Cardiac fibroblast (primary cell): ENCODE results near the gene BBS12.

Source experiments
- DNase-seq, 2 donors: peaks; one replicate each; pipeline versions ENCODE4 v3.0.0 to v3.0.0-alpha.2; 2010; ENCODE audit warnings: low read depth in 2 of 2
- H3K4me3 ChIP-seq, 2 donors: replicated peaks in 1 of 2; 1 replicate in 1 of 2; 2 replicates in 1 of 2; pipeline ENCODE4 v1.5.1; 2011; ENCODE audit warnings: low read depth in 2 of 2, low read length in 2 of 2, mild to moderate bottlenecking in 2 of 2, moderate library complexity in 1 of 2
- CTCF ChIP-seq: IDR thresholded peaks from one replicate; pipeline ENCODE4 v1.5.1; 2011; ENCODE audit warnings: low read depth, mild to moderate bottlenecking, low read length, inconsistent platforms

BBS12 gene

DNA sequence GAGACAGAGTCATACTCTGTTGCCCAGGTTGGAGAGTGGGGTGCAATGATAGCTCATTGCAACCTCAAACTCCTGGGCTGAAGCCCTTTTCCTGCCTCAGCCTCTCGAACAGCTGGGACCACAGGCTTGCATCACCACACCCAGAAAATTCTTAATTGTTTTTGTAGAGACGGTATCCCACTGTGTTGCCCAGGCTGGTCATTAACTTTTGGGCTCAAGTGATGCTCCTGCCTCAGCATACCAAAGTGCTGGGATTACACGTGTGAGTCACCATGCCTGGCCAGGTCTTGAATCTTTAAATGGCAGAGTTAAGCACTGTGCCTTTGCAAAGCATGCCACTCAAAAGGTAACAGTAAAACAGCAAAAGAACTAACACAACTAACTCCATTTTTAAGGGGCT lies 28.6 kb upstream of the BBS12 start:
- DNase-seq, result no peak
- no peak for TF ChIP-seq CTCF
- H3K4me3 ChIP-seq, result no peak overlapping the region

DNA sequence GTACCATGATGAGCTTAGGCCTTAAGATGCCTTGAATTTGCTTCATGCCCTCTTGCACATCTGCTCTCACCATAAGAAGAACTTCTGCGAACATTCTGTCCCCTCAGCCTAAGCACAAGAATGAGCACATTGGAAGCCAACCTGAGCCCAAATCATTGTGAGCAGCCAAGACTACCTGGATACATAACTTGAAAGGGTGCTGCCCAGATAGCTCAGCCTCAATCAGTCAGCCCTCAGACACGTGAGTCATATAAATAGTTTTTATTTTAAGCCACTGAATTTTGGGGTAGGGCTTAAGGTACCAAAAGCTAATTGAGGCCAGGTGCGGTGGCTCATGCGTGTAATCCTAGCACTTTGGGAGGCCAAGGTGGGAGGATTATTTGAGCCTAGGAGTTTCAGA lies 27.5 kb upstream of the BBS12 start:
- H3K4me3 ChIP-seq, result no peak overlapping the region
- TF ChIP-seq CTCF, result no peak
- DNase-seq, result no peak

GRCh38 chr4:122705547-122706117 lies 26.9 kb upstream of the BBS12 start:
- no peak for DNase-seq
- no peak overlapping the region for H3K4me3 ChIP-seq
- no peak for TF ChIP-seq CTCF

DNA sequence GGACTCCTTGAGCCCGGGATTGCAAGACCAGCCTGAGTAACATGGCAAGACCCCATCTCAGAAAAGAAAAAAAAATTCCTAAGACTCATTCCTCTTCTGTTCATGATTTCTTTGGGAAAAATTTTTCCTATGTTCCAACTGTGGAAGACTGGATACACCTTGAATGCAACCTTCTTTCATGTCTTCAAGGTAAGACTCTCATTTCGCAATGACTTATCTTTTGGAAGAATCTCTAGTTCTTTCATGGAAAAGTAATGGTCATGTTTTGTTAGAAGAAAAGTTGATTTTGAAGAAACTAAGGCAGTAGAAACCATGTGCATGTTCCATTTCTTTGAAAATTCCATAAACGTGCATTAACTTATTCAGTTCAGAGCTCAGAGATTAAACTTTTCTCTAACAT lies 26.0 kb upstream of the BBS12 start:
- no peak overlapping the region for H3K4me3 ChIP-seq
- DNase-seq, result no peak
- TF ChIP-seq CTCF, result no peak

DNA sequence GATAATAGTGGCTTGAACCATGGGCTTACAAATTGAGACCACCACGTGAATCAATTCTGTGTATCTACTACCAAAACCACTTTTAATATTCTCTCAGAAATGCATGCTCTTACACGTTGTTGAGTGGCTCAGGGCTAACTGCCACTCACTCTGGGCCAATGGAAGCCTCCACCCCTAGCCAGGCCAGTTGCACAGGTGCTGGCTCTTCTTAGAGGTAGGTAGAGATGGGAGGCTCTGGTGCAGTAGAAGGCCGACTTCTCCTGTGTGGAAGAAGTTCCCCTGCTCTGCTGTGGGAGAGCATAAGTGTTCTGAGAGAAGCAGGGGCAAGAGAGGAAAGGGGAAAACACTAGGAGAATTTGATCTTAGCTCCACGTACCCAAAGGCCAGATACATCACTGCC lies 25.0 kb upstream of the BBS12 start:
- no peak for DNase-seq
- no peak for TF ChIP-seq CTCF
- H3K4me3 ChIP-seq, result no peak overlapping the region

- DNase-seq, result no peak
- H3K4me3 ChIP-seq, result no peak overlapping the region
- TF ChIP-seq CTCF, result no peak
Measured at GRCh38 chr4:122709236-122709635, 23.3 kb upstream of the BBS12 start.
